22Rv1 (cell line): ENCODE results near the gene RBM7.

Experiments
- CTCF ChIP-seq: fragments of 450-650 bp; IDR thresholded peaks from 2 replicates; pipeline ENCODE4 v1.5.1; 2017; ENCODE audit warnings: mild to moderate bottlenecking
- ZFX ChIP-seq: fragments of 450-650 bp; IDR thresholded peaks from 2 replicates; pipeline ENCODE4 v1.6.1; 2017; ENCODE audit warnings: antibody characterized with exemption, borderline replicate concordance

- TF ChIP-seq CTCF (no peak), ZFX (no peak)
Measured at GRCh38 chr11:114399490-114400215, 813 bp upstream of the RBM7 start.
